Neural cell (in vitro differentiated cells): ENCODE results near the gene RIMS1.

Source experiments
- EP300 ChIP-seq: fragments of 450-650 bp; conservative IDR thresholded peaks from 2 replicates; pipeline ENCODE4 v1.6.1; 2014; ENCODE audit warnings: antibody characterized with exemption, mild to moderate bottlenecking, moderate library complexity; ENCODE audit not compliant: poor library complexity, severe bottlenecking
- POLR2AphosphoS5 ChIP-seq: IDR thresholded peaks from 2 replicates; pipeline ENCODE4 v1.6.1; 2012
- TF ChIP-seq, protein P1 (sequence below): fragments of 450-650 bp; IDR thresholded peaks from 2 replicates; pipeline ENCODE4 v1.5.1; 2014; ENCODE audit warnings: antibody characterized with exemption, mild to moderate bottlenecking, moderate library complexity; ENCODE audit not compliant: poor library complexity, severe bottlenecking

DNA sequence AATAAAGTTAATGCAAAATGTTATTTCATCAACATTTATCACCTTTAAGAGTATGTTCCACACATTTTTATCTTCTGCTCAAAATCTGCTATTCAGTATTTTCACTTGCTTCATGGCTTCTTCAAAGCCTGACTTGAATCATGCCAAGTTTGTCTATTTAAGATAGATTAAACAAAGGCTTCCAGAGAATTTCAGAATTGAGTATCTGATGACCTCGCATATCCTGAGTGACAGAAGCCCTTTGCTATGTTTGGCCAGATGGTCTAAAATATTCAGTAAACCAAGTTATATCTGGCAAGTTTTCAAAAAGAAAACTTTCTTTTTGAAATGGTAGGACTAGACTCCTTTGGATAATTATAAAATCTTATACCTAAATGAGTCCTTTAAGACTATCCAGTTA lies 386.6 kb downstream of the RIMS1 start:
- TF ChIP-seq, protein P1, sequence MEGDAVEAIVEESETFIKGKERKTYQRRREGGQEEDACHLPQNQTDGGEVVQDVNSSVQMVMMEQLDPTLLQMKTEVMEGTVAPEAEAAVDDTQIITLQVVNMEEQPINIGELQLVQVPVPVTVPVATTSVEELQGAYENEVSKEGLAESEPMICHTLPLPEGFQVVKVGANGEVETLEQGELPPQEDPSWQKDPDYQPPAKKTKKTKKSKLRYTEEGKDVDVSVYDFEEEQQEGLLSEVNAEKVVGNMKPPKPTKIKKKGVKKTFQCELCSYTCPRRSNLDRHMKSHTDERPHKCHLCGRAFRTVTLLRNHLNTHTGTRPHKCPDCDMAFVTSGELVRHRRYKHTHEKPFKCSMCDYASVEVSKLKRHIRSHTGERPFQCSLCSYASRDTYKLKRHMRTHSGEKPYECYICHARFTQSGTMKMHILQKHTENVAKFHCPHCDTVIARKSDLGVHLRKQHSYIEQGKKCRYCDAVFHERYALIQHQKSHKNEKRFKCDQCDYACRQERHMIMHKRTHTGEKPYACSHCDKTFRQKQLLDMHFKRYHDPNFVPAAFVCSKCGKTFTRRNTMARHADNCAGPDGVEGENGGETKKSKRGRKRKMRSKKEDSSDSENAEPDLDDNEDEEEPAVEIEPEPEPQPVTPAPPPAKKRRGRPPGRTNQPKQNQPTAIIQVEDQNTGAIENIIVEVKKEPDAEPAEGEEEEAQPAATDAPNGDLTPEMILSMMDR: no peak
- TF ChIP-seq POLR2AphosphoS5 (no peak), EP300 (no peak)
